Vagina (tissue), 2 donors: ENCODE data around the gene NPEPPS.
"Not testable (repeated sequence)": the region's sequence is repeated elsewhere in the genome, so short reads cannot be mapped to it uniquely, and the experiment has no call there.

Experiments used
- POLR2A ChIP-seq, 2 donors: fragments of 450-650 bp; IDR thresholded peaks; one replicate each; pipeline ENCODE4 v1.6.1; 2017; ENCODE audit warnings: antibody characterized with exemption in 2 of 2, mild to moderate bottlenecking in 2 of 2, moderate library complexity in 2 of 2
- TF ChIP-seq, protein P1 (sequence below), 3 experiments: fragments of 450-650 bp in 2 of 3; fragments of 200-600 bp in 1 of 3; sonication (generic) in 1 of 3; IDR thresholded peaks; one replicate each; pipeline ENCODE4 v1.5.1; 2017 to 2019; ENCODE audit warnings: antibody characterized with exemption in 3 of 3, mild to moderate bottlenecking in 2 of 3, moderate library complexity in 2 of 3

DNA sequence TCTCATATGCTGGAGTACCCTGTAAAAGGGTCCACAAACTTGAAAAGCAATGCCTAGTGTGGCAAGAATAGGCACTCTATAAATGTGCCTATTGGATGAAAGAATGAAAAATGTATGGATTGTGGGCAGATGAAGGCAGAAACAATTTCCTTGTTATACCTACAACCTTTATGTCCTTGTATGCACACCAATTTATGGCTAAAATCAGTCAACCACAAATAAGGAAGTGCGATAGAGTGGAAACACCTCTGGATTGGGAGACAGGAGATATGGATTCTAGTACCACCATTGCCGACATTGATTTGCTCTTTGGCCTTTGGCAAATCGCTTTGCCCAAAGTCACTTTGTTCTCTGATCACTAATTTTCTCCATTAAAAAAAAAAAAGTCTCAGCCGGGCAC lies 31.4 kb upstream of the NPEPPS start:
- TF ChIP-seq, protein P1, sequence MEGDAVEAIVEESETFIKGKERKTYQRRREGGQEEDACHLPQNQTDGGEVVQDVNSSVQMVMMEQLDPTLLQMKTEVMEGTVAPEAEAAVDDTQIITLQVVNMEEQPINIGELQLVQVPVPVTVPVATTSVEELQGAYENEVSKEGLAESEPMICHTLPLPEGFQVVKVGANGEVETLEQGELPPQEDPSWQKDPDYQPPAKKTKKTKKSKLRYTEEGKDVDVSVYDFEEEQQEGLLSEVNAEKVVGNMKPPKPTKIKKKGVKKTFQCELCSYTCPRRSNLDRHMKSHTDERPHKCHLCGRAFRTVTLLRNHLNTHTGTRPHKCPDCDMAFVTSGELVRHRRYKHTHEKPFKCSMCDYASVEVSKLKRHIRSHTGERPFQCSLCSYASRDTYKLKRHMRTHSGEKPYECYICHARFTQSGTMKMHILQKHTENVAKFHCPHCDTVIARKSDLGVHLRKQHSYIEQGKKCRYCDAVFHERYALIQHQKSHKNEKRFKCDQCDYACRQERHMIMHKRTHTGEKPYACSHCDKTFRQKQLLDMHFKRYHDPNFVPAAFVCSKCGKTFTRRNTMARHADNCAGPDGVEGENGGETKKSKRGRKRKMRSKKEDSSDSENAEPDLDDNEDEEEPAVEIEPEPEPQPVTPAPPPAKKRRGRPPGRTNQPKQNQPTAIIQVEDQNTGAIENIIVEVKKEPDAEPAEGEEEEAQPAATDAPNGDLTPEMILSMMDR (IDR thresholded peaks at IDR 0.05) = not testable (repeated sequence)
- TF ChIP-seq POLR2A (IDR thresholded peaks at IDR 0.05) = not testable (repeated sequence)
